IPS-NIHi11 (cell line): ENCODE measurements around the gene MRPL48.
"Not testable (repeated sequence)": the region's sequence is repeated elsewhere in the genome, so short reads cannot be mapped to it uniquely, and the experiment has no call there.

ENCODE experiments used
- DNase-seq: peaks from one replicate; pipeline ENCODE4 v3.0.0; 2012; ENCODE audit warnings: mixed read lengths, low spot score

The MRPL48 gene

GRCh38 chr11:73839123-73839457, 51.4 kb downstream of the MRPL48 start:
- no peak for DNase-seq

- DNase-seq: no peak
These were observed 63.5 kb downstream of the MRPL48 start for GRCh38 chr11:73851046-73851764.

DNA sequence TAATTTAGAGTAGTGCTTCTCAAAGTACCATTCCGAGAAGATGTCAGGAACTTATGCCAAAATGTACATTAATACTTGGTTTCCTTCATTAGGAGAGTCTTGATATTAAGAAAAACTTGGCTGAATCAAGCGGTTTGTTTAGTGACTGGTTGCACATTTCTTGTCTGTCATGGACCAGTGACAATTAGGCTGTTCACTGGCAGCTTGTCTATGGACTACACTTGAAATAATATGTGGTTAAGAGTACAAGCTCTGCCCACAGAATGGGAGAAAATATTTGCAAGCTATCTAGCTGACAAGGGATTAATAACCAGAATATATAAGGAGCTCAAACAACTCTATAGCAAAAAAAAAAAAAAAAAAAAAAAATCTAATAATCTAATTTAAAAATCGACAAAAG, 64.4 kb downstream of the MRPL48 start:
- no peak for DNase-seq

- no peak for DNase-seq
These were observed 67.0 kb downstream of the MRPL48 start for GRCh38 chr11:73854680-73855079.

GRCh38 chr11:73856031-73856567, 68.4 kb downstream of the MRPL48 start:
- no peak for DNase-seq

- DNase-seq: no peak
These were observed 72.0 kb downstream of the MRPL48 start for GRCh38 chr11:73859671-73860070.

DNA sequence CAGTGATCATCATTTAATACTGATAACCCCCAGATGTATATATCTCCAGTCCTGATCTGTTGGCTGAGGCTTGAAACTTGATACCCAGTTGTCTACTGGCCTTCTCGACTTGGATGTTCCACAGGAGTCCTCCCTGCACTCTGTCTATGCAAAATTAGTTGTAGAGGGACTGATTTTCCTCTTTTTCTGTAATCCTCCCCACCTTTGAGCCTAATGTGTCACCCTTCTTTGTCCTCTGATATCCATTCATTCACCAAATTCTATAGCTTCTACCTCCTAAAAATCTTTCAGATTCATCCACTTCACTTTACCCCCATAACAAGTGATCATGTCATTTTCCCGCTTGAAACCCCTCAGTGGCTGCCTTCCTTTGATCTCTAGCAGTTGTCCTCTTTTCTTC, 72.5 kb downstream of the MRPL48 start:
- no peak for DNase-seq

GRCh38 chr11:73862986-73863385, 75.3 kb downstream of the MRPL48 start:
- DNase-seq: no peak

GRCh38 chr11:73866095-73866579, 78.5 kb downstream of the MRPL48 start:
- DNase-seq: no peak

- DNase-seq: no peak
These were observed 78.9 kb downstream of the MRPL48 start for GRCh38 chr11:73866586-73866996.

- DNase-seq: no peak
These were observed 81.8 kb downstream of the MRPL48 start for GRCh38 chr11:73869332-73869949.

GRCh38 chr11:73870261-73870660, 82.6 kb downstream of the MRPL48 start:
- DNase-seq: no peak

DNA sequence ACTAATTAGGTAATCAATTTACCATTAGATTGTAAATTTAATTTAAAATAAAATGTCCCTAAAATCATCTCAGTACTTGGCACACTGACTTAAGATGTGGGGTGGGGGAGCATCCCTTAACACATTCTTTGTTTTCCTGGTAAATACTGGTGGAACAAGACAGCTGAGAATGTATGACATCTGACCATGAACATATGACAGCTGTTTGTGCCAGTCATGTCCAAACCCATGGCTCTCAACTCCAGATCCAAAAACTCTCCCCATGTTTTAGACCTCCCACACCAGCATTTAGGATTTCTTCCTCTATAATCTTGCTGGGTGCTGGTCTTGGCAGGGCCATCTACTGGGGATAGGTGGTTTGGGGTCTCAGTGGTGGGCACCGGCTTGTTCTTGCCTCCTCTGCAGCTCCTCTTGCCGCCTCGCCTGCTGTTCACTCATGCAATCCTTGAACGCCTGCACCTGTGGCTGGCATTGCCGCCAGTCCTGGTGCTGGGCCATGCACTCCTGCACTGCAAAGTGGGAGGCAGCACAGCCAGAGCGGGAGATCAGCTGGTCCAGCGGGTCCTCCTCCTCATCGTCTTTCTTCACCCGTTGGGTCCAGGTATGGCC, 85.2 kb downstream of the MRPL48 start:
- no peak for DNase-seq

- no peak for DNase-seq
These were observed 87.7 kb downstream of the MRPL48 start for GRCh38 chr11:73875380-73875779.

- DNase-seq: no peak
These were observed 88.2 kb downstream of the MRPL48 start for GRCh38 chr11:73875840-73876239.

GRCh38 chr11:73876424-73877310, 89.0 kb downstream of the MRPL48 start, which contains the start of the genes COA4 and PAAF1:
TSS of gene COA4 (minus strand) at chr11:73876846. CDS start at chr11:73873378, 3,468 bp downstream.
TSS of gene PAAF1 (plus strand) at chr11:73876999. CDS start at chr11:73877022, 23 bp downstream.
- peak; percentile 96 for DNase-seq

- no peak for DNase-seq
These were observed 91.1 kb downstream of the MRPL48 start for GRCh38 chr11:73878771-73879170.

- DNase-seq: not testable (repeated sequence)
These were observed 92.8 kb downstream of the MRPL48 start for GRCh38 chr11:73880449-73880848.

GRCh38 chr11:73883856-73884255, 96.2 kb downstream of the MRPL48 start:
- no peak for DNase-seq

DNA sequence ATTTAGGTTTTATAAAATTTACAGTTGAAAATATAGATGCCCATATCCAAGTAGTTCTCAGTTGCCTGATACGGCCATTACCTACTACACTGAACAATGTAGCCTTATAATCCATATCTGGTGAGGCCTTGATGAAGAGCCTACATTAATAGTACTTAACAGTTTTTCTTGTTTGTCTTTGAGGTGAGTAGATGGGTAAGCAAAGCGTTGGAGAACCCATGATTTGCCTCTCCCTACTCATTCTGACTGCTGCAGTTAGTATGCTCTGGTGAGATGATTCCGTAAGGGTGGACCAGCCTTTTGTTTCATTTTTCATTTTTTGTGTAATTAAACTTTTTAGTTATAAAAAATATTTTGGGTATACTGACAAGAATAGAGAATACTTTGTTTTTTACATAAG, 100.6 kb downstream of the MRPL48 start:
- no peak for DNase-seq

DNA sequence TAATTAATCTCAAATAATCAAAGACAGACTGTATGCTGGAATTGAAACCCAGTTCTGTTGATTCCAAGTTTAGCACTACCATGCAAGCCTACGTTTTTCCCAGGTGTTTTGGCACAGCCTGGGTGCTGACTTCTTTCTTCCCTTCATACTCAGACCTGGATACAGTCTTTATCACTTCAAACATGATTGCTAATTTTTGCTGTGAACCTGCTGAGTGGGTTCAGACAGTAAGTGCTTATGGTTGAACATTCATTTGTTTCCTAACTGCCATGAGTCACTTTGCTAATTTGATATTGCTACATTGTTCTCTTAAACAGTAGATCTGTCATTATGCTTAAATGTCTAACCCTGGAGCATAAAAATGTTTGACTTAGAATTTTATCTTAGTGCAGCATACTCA, 101.3 kb downstream of the MRPL48 start:
- DNase-seq: no peak

DNA sequence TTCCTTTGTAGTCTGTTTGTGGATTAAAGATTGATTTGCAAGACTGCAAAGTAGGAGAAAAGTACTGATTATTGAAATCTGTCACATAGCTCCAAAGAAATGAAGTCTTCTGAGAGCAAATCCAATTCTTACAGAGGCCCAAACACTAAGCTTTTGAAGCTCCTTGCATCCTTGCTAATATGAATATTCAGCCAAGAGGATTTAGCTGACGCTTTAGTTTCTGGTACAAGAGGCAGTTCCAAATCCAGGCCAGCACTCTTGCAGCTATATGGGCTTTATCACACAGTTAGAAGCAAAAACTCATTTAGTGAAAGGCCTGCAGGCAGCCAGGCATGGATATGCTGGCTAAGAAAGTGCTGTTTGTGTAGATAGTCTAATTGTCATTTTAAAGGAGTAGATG, 101.9 kb downstream of the MRPL48 start:
- DNase-seq: no peak
